ENCODE data around the gene WDPCP.

WDPCP gene

DNA sequence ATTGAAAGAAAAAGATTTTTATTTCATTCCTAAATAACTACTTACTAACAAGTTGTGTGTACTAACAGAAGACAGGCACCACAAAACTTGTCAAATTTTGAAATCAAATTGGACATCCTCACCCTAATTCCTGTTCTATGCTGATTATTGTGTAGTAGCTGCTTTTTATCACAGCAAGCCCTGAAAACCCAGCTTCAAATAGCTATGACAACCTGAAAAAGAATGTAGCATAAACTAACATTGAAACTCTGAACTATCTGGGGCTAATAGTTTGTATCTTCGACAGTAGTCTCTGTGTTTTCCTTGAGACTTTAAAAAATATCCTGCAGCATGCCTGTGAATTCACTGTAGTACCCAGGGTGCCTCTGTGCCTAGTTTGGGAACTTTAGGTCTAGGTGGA is 122.6 kb downstream of the WDPCP start:
- no peak for TF ChIP-seq CTCF (IDR thresholded peaks at IDR 0.05; ENCODE audit: low read depth, low read length, missing control alignments)
- H3K4me3 ChIP-seq (ENCODE audit: low read depth, low read length) = no peak overlapping the region
- DNase-seq (ENCODE audit: low read depth) = no peak
- in situ Hi-C loops (cut with HindIII; ENCODE audit: low sequenced_read_pairs) = no loop called here

DNA sequence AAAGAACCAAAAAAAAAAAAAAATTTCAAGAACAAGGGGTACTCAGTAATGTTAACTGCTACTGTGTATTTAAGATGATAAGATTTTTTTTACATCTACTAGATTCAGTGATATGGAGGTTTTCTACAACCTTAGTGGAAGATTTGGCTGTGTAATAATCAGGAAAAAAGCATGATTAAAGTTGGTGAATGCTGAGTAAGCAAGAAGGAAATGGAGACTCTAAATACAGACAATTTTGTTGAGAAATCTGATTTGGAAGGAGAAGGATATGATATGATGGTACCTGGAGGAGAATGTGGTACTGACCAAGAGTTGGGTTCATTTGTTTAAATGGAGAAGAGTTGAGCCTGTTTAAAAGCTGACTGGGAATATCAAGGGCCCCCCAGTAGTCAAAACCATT is 125.1 kb downstream of the WDPCP start:
- in situ Hi-C loops (cut with HindIII; ENCODE audit: low sequenced_read_pairs) = no loop called here
- no peak for DNase-seq (ENCODE audit: low read depth)
- TF ChIP-seq CTCF (IDR thresholded peaks at IDR 0.05; ENCODE audit: low read depth, low read length, missing control alignments) = no peak
- H3K4me3 ChIP-seq (ENCODE audit: low read depth, low read length) = no peak overlapping the region

GRCh38 chr2:63446658-63447057 is 141.6 kb downstream of the WDPCP start:
- no peak for TF ChIP-seq CTCF (IDR thresholded peaks at IDR 0.05; ENCODE audit: low read depth, low read length, missing control alignments)
- DNase-seq (ENCODE audit: low read depth) = no peak
- H3K4me3 ChIP-seq (ENCODE audit: low read depth, low read length) = no peak overlapping the region
- in situ Hi-C loops (cut with HindIII; ENCODE audit: low sequenced_read_pairs) = no loop called here

DNA sequence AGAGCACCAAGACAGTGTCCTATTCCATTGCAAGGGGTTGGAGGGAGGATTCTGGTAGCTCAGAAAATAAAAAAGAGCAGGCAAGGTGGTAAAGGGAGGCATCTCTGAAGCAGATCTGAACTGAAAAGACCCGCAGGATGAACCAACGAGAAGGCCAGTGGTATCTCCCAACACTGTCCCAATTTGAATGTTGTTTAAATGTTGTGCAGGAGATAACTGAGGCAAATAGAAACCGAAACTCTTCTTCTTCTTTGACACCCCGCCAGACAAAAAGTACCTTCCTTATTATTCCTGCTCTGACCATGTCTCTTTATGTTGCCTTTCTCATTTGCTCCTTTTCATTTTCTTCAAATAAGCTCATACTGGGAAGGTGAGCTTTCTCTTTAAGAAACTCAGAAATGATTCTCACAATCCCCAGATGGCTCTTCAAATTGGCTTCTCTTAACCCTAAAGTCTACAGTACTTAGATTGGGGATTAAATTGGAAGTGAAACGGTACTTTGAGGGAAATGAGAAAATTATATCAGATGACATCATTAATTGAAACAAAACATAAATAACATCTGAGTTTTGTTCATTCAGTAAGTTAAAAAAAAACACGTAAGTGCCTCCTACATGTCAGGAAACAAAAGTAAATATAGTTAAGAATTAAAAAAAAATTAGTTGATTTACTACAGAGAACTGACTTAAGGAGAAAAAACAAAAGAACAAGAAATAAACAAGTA is 143.6 kb downstream of the WDPCP start:
- no peak overlapping the region for H3K4me3 ChIP-seq (ENCODE audit: low read depth, low read length)
- in situ Hi-C loops (cut with HindIII; ENCODE audit: low sequenced_read_pairs) = no loop called here
- TF ChIP-seq CTCF (IDR thresholded peaks at IDR 0.05; ENCODE audit: low read depth, low read length, missing control alignments) = no peak
- DNase-seq (ENCODE audit: low read depth) = no peak

GRCh38 chr2:63440612-63441011 is 147.7 kb downstream of the WDPCP start:
- in situ Hi-C loops (cut with HindIII; ENCODE audit: low sequenced_read_pairs) = no loop called here
- no peak for TF ChIP-seq CTCF (IDR thresholded peaks at IDR 0.05; ENCODE audit: low read depth, low read length, missing control alignments)
- no peak overlapping the region for H3K4me3 ChIP-seq (ENCODE audit: low read depth, low read length)
- no peak for DNase-seq (ENCODE audit: low read depth)

- no peak for DNase-seq (ENCODE audit: low read depth)
- no peak overlapping the region for H3K4me3 ChIP-seq (ENCODE audit: low read depth, low read length)
- TF ChIP-seq CTCF (IDR thresholded peaks at IDR 0.05; ENCODE audit: low read depth, low read length, missing control alignments) = no peak
- in situ Hi-C loops (cut with HindIII; ENCODE audit: low sequenced_read_pairs) = no loop called here
Measured at GRCh38 chr2:63438181-63438580, 150.1 kb downstream of the WDPCP start.
